HG02938 (cell line): ENCODE results near the gene IMPG1.
A peak's percentile ranks its signal among the peaks of the same experiment; 100 is the strongest.

Source experiments
- ATAC-seq: cut with Tn5 transposase; IDR thresholded peaks from one replicate; pipeline ENCODE4 v1.9.1; 2021; ENCODE audit warnings: mild to moderate bottlenecking, moderate library complexity; ENCODE audit not compliant: unreplicated experiment

Gene IMPG1

DNA sequence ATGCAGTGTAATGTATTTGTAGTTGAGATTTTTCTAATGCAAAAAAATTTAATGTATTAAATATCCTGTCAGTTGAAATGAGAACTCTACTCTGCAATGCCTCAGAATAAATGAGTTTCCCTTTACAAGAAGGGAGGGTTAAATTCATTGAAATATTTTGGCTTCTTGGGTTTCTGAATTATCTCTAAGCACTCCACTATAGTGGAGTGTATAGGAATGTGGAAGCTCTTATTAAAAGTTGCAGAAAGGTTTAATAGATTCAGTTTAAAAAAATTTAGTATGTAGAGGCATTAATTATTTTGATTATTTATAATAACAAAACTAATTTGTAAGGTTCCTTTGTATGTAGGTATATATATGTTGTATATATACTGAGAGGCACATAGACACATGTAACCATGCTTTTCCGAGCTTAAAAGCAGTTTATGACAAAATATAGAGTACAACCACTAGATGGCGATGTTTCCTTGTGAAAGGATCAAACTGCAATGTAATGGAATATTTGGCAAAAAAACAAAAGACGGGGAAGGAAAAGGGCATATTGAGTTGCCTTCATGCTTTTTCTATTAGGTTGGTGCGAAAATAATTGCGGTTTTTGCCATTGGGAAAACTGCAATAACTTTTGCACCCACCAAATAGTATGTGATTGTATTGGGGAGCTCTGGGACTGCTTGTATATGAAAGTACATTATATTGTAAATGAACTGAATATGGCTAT is 179.2 kb downstream of the IMPG1 start:
- peak; percentile 72 for ATAC-seq

- no peak for ATAC-seq
These were observed 180.1 kb downstream of the IMPG1 start for GRCh38 chr6:75892384-75892783.

DNA sequence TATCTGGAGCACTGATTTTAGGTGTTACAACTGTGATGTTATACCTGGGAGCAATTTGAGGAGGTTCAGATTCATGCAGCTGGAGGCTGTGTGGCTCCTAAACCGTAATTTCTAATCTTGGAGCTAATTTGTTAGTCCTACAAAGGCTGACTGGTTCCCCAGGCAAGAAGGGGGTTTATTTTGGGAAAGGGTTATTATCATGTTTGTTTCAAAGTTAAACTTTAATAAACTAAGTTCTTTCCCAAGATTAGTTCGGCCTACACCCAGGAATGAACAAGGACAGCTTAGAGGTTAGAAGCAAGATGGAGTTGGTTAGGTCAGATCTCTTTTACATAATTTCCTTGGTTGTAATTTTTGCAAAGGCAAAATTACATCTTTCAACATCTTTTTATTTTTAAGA is 187.6 kb downstream of the IMPG1 start:
- ATAC-seq: no peak

GRCh38 chr6:75882734-75883133 is 189.7 kb downstream of the IMPG1 start:
- no peak for ATAC-seq

- ATAC-seq: no peak
These were observed 192.2 kb downstream of the IMPG1 start for GRCh38 chr6:75880305-75880704.

DNA sequence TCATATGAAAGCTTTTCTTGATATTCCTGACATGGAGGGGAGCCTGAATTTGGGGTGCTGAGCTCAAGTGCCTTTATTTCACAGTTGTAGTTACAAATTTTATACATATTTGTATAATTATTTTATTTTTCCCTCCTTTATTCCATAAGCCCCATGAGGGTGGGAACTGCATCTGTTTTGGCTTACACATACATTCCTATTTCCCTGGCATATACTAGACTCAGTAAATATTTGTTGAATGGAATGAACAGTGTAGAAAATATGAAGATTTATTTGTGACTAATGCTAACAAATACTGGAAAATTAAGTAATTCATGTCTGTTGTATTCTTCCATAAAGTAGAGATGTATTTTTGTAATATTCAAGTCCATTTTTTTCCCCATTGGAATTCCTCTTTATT is 196.3 kb downstream of the IMPG1 start:
- ATAC-seq: no peak

GRCh38 chr6:75874224-75874623 is 198.2 kb downstream of the IMPG1 start:
- ATAC-seq: no peak
